Measurements from ENCODE around the gene SNX19.

Gene SNX19

GRCh38 chr11:130872981-130873380, 43.3 kb downstream of the SNX19 start:
- Histone ChIP-seq H3K27me3 (ENCODE audit: insufficient read depth, low read length) (no peaks in the 10 kb centered on the region), H3K79me2 (ENCODE audit: insufficient read depth, low read length) (no peaks in the 10 kb centered on the region), H3K4me3 (ENCODE audit: low read depth, low read length, poor library complexity, severe bottlenecking) (no peak overlapping the region), H3K27ac (ENCODE audit: low read depth, low read length, poor library complexity, severe bottlenecking) (no peak overlapping the region), H3K9me2 (ENCODE audit: low read depth, low read length) (no peaks in the 10 kb centered on the region), H2AFZ (ENCODE audit: low read length) (no peak overlapping the region), H3K4me1 (ENCODE audit: insufficient read depth, low read length, severe bottlenecking) (no peaks in the 10 kb centered on the region), H3K9ac (ENCODE audit: low read length) (no peak overlapping the region), H3K9me3 (ENCODE audit: low read length) (no peaks in the 10 kb centered on the region), H3K4me2 (ENCODE audit: low read length) (no peak overlapping the region), H3F3A (ENCODE audit: insufficient read depth, low read length) (no peaks in the 10 kb centered on the region), H3K36me3 (ENCODE audit: insufficient read depth, low read length) (peaks cover 20% of the 10 kb centered on the region; the same call in 1 of the 2 replicates), H4K20me1 (ENCODE audit: insufficient read depth, low read length) (no peaks in the 10 kb centered on the region)
- TF ChIP-seq EZH2 (IDR thresholded peaks at IDR 0.05; ENCODE audit: borderline replicate concordance, low read length) (no peak), CTCF (IDR thresholded peaks at IDR 0.05; ENCODE audit: low read length) (no peak)

GRCh38 chr11:130872513-130872912, 43.8 kb downstream of the SNX19 start:
- no peak overlapping the region for H2AFZ ChIP-seq (ENCODE audit: low read length)
- H3K9ac ChIP-seq (ENCODE audit: low read length), result no peak overlapping the region
- H3K27me3 ChIP-seq (ENCODE audit: insufficient read depth, low read length), result no peaks in the 10 kb centered on the region
- H3K27ac ChIP-seq (ENCODE audit: low read depth, low read length, poor library complexity, severe bottlenecking), result no peak overlapping the region
- no peak for TF ChIP-seq CTCF (IDR thresholded peaks at IDR 0.05; ENCODE audit: low read length)
- no peaks in the 10 kb centered on the region for H3K9me2 ChIP-seq (ENCODE audit: low read depth, low read length)
- no peaks in the 10 kb centered on the region for H3F3A ChIP-seq (ENCODE audit: insufficient read depth, low read length)
- no peaks in the 10 kb centered on the region for H3K4me1 ChIP-seq (ENCODE audit: insufficient read depth, low read length, severe bottlenecking)
- H3K9me3 ChIP-seq (ENCODE audit: low read length), result no peaks in the 10 kb centered on the region
- no peaks in the 10 kb centered on the region for H4K20me1 ChIP-seq (ENCODE audit: insufficient read depth, low read length)
- no peak overlapping the region for H3K4me2 ChIP-seq (ENCODE audit: low read length)
- no peak overlapping the region for H3K4me3 ChIP-seq (ENCODE audit: low read depth, low read length, poor library complexity, severe bottlenecking)
- peaks cover 16% of the 10 kb centered on the region; the same call in 1 of the 2 replicates for H3K36me3 ChIP-seq (ENCODE audit: insufficient read depth, low read length)
- H3K79me2 ChIP-seq (ENCODE audit: insufficient read depth, low read length), result no peaks in the 10 kb centered on the region

GRCh38 chr11:130872102-130872501, 44.2 kb downstream of the SNX19 start:
- Histone ChIP-seq H3K79me2 (ENCODE audit: insufficient read depth, low read length) (no peaks in the 10 kb centered on the region), H2AFZ (ENCODE audit: low read length) (no peak overlapping the region), H3K9me2 (ENCODE audit: low read depth, low read length) (no peaks in the 10 kb centered on the region), H3K9ac (ENCODE audit: low read length) (no peak overlapping the region), H4K20me1 (ENCODE audit: insufficient read depth, low read length) (no peaks in the 10 kb centered on the region), H3K36me3 (ENCODE audit: insufficient read depth, low read length) (peaks cover 12% of the 10 kb centered on the region; the same call in 1 of the 2 replicates), H3F3A (ENCODE audit: insufficient read depth, low read length) (no peaks in the 10 kb centered on the region), H3K4me2 (ENCODE audit: low read length) (no peak overlapping the region), H3K4me3 (ENCODE audit: low read depth, low read length, poor library complexity, severe bottlenecking) (no peak overlapping the region), H3K9me3 (ENCODE audit: low read length) (no peaks in the 10 kb centered on the region), H3K27ac (ENCODE audit: low read depth, low read length, poor library complexity, severe bottlenecking) (no peak overlapping the region), H3K27me3 (ENCODE audit: insufficient read depth, low read length) (no peaks in the 10 kb centered on the region), H3K4me1 (ENCODE audit: insufficient read depth, low read length, severe bottlenecking) (no peaks in the 10 kb centered on the region)
- no peak for TF ChIP-seq CTCF (IDR thresholded peaks at IDR 0.05; ENCODE audit: low read length)
- no peak for TF ChIP-seq EZH2 (IDR thresholded peaks at IDR 0.05; ENCODE audit: borderline replicate concordance, low read length)

All from OCI-LY1 (cell line).